ENCODE results near the gene MCM7.

Gene MCM7

GRCh38 chr7:100101016-100101862 is at the start of gene MCM7, which contains the start of gene AP4M1:
Gene MCM7, minus strand, starts transcription at chr7:100101397. Its CDS starts 103 bp downstream, at chr7:100101294.
Gene AP4M1, plus strand, starts transcription at chr7:100101643. Its CDS starts 72 bp downstream, at chr7:100101715.
- H3F3A ChIP-seq (ENCODE audit: control insufficient read depth, insufficient read depth), result peaks cover 38% of the 10 kb centered on the region
- H3K9me3 ChIP-seq (ENCODE audit: control insufficient read depth, insufficient read depth, low read length), result no peaks in the 10 kb centered on the region
- peak within 1 kb of the TSS; percentile 99 for H3K4me3 ChIP-seq (ENCODE audit: low read length)
- peak within 1 kb of the TSS; percentile 92 for H3K4me2 ChIP-seq (ENCODE audit: low read length)
- no peak for TF ChIP-seq CTCF (IDR thresholded peaks at IDR 0.05; ENCODE audit: low read depth, low read length, poor library complexity, severe bottlenecking)
- TF ChIP-seq EZH2phosphoT487 (IDR thresholded peaks at IDR 0.05; ENCODE audit: borderline replicate concordance, low read length), result no peak
- peaks cover 29% of the 10 kb centered on the region for H4K20me1 ChIP-seq (ENCODE audit: control insufficient read depth, insufficient read depth, low read depth, low read length)
- H3K9me2 ChIP-seq (replicated peaks; ENCODE audit: control insufficient read depth, low read length), result no peaks in the 10 kb centered on the region
- H3K36me3 ChIP-seq (ENCODE audit: control insufficient read depth, low read length), result peaks cover 76% of the 10 kb centered on the region
- H3K27me3 ChIP-seq (ENCODE audit: control insufficient read depth, low read length), result no peaks in the 10 kb centered on the region
- peaks cover 57% of the 10 kb centered on the region for H3K79me2 ChIP-seq (ENCODE audit: control insufficient read depth, low read length)
- H3K27ac ChIP-seq (ENCODE audit: low read depth, low read length), result peak within 1 kb of the TSS; percentile 97
- peaks cover 28% of the 10 kb centered on the region for H3K4me1 ChIP-seq (ENCODE audit: control insufficient read depth, low read length)

GRCh38 chr7:100148559-100149328 is 47.5 kb upstream of the MCM7 start, which contains the start of gene LAMTOR4:
Gene LAMTOR4, plus strand, starts transcription at chr7:100148918. Its CDS starts 55 bp downstream, at chr7:100148973.
- Histone ChIP-seq H3K4me2 (ENCODE audit: low read length) (peak within 1 kb of the TSS; percentile 98), H3K27me3 (ENCODE audit: control insufficient read depth, low read length) (no peaks in the 10 kb centered on the region), H3K79me2 (ENCODE audit: control insufficient read depth, low read length) (peaks cover 49% of the 10 kb centered on the region), H3K9me2 (replicated peaks; ENCODE audit: control insufficient read depth, low read length) (no peaks in the 10 kb centered on the region), H3K4me3 (ENCODE audit: low read length) (peak within 1 kb of the TSS; percentile 92), H4K20me1 (ENCODE audit: control insufficient read depth, insufficient read depth, low read depth, low read length) (no peaks in the 10 kb centered on the region), H3K36me3 (ENCODE audit: control insufficient read depth, low read length) (peaks cover 44% of the 10 kb centered on the region), H3K27ac (ENCODE audit: low read depth, low read length) (peak within 1 kb of the TSS; percentile 79), H3F3A (ENCODE audit: control insufficient read depth, insufficient read depth) (peaks cover 24% of the 10 kb centered on the region), H3K4me1 (ENCODE audit: control insufficient read depth, low read length) (peaks cover 48% of the 10 kb centered on the region), H3K9me3 (ENCODE audit: control insufficient read depth, insufficient read depth, low read length) (no peaks in the 10 kb centered on the region)
- TF ChIP-seq EZH2phosphoT487 (IDR thresholded peaks at IDR 0.05; ENCODE audit: borderline replicate concordance, low read length) (no peak), CTCF (IDR thresholded peaks at IDR 0.05; ENCODE audit: low read depth, low read length, poor library complexity, severe bottlenecking) (peak; percentile 59)

GRCh38 chr7:100148225-100148558 is 47.0 kb upstream of the MCM7 start:
- peak overlapping the region; percentile 75 for H3K4me2 ChIP-seq (ENCODE audit: low read length)
- H3F3A ChIP-seq (ENCODE audit: control insufficient read depth, insufficient read depth), result peaks cover 19% of the 10 kb centered on the region
- peaks cover 43% of the 10 kb centered on the region for H3K4me1 ChIP-seq (ENCODE audit: control insufficient read depth, low read length)
- H4K20me1 ChIP-seq (ENCODE audit: control insufficient read depth, insufficient read depth, low read depth, low read length), result no peaks in the 10 kb centered on the region
- H3K4me3 ChIP-seq (ENCODE audit: low read length), result peak overlapping the region; percentile 68
- no peaks in the 10 kb centered on the region for H3K9me2 ChIP-seq (replicated peaks; ENCODE audit: control insufficient read depth, low read length)
- peak overlapping the region; percentile 57 for H3K27ac ChIP-seq (ENCODE audit: low read depth, low read length)
- peaks cover 39% of the 10 kb centered on the region for H3K36me3 ChIP-seq (ENCODE audit: control insufficient read depth, low read length)
- no peaks in the 10 kb centered on the region for H3K9me3 ChIP-seq (ENCODE audit: control insufficient read depth, insufficient read depth, low read length)
- H3K79me2 ChIP-seq (ENCODE audit: control insufficient read depth, low read length), result peaks cover 44% of the 10 kb centered on the region
- TF ChIP-seq CTCF (IDR thresholded peaks at IDR 0.05; ENCODE audit: low read depth, low read length, poor library complexity, severe bottlenecking), result no peak
- TF ChIP-seq EZH2phosphoT487 (IDR thresholded peaks at IDR 0.05; ENCODE audit: borderline replicate concordance, low read length), result no peak
- H3K27me3 ChIP-seq (ENCODE audit: control insufficient read depth, low read length), result no peaks in the 10 kb centered on the region

Measured in DOHH2 (cell line).